HFFc6 (cell line): ENCODE measurements around the gene BCO1. TPM values are rescaled to one million over a fixed set of nuclear protein-coding genes. Genes with fewer than 3 reads are reported as not detected.

Experiments used
- DNase-seq: peaks from one replicate; pipeline ENCODE4 v3.0.0-alpha.2; 2018
- H3K27ac Mint-ChIP-seq: 2 replicates; pipeline ENCODE4 v1.8.0; 2020; ENCODE audit warnings: mild to moderate bottlenecking, mixed read lengths
- H3K27me3 Mint-ChIP-seq: 2 replicates; pipeline ENCODE4 v1.8.0; 2021; ENCODE audit warnings: mild to moderate bottlenecking, moderate library complexity, mixed read lengths; ENCODE audit not compliant: insufficient read depth
- H3K36me3 Mint-ChIP-seq: 2 replicates; pipeline ENCODE4 v1.8.0; 2021; ENCODE audit warnings: low read depth, mixed read lengths
- H3K4me1 Mint-ChIP-seq: 2 replicates; pipeline ENCODE4 v1.8.0; 2020; ENCODE audit warnings: low read depth, mixed read lengths
- H3K4me3 Mint-ChIP-seq: 2 replicates; pipeline ENCODE4 v1.8.0; 2020; ENCODE audit warnings: mild to moderate bottlenecking, moderate library complexity, mixed read lengths
- H3K9me3 Mint-ChIP-seq: 2 replicates; pipeline ENCODE4 v1.8.0; 2020; ENCODE audit warnings: mild to moderate bottlenecking, mixed read lengths
- CTCF ChIP-seq: fragments of 200-600 bp; sonication (generic); IDR thresholded peaks from 2 replicates; pipeline ENCODE4 v1.5.0; 2021; ENCODE audit warnings: antibody characterized with exemption, mild to moderate bottlenecking
- total RNA-seq, 6 experiments: library from RNA; stranded (reverse); fragmentation: NEBNext Ultra II Directional; extraction: Animal tissue kit (Norgen Biotek cat#: 25700); gene quantifications; 2 replicates in 1 of 6; 3 replicates in 5 of 6; pipeline ENCODE4 v1.2.3, GENCODE V29; 2021

The BCO1 gene
- total RNA-seq, 6 experiments from 2014 or later = not detected

DNA sequence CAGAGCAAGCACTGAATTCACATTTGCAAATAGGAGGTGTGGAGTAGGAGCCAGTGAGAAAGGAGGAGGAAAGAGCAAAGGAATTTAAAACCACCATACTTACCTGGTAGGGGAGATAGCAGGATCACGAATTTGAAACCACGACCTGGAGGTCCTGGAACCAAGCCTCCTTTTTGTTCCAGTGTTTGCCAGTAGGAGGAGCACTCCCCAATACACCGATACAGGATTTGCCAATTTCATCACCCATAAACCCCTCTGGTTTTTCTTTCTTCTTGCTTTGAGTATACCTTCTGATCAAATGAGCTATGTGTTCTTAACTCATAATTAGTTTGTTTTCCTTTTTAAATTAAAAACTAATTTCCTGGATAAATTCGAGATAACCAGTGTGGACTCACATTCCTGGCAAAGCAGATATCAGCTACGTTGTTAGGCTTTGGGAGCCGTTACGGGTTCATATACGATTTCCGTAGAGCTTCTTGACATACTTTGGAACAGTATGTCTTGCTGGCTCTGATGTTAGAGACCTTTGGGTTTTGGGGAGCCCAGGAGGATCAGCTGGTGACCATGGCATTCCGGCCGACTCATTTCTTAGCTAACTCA lies 22.7 kb downstream of the BCO1 start:
- no peak overlapping the region for H3K4me3 Mint-ChIP-seq
- peaks cover 15% of the 10 kb centered on the region for H3K4me1 Mint-ChIP-seq
- peaks cover 14% of the 10 kb centered on the region for H3K27me3 Mint-ChIP-seq
- no peaks in the 10 kb centered on the region for H3K36me3 Mint-ChIP-seq
- no peaks in the 10 kb centered on the region for H3K9me3 Mint-ChIP-seq
- peak; percentile 86 for TF ChIP-seq CTCF
- no peak overlapping the region for H3K27ac Mint-ChIP-seq
- DNase-seq = no peak

DNA sequence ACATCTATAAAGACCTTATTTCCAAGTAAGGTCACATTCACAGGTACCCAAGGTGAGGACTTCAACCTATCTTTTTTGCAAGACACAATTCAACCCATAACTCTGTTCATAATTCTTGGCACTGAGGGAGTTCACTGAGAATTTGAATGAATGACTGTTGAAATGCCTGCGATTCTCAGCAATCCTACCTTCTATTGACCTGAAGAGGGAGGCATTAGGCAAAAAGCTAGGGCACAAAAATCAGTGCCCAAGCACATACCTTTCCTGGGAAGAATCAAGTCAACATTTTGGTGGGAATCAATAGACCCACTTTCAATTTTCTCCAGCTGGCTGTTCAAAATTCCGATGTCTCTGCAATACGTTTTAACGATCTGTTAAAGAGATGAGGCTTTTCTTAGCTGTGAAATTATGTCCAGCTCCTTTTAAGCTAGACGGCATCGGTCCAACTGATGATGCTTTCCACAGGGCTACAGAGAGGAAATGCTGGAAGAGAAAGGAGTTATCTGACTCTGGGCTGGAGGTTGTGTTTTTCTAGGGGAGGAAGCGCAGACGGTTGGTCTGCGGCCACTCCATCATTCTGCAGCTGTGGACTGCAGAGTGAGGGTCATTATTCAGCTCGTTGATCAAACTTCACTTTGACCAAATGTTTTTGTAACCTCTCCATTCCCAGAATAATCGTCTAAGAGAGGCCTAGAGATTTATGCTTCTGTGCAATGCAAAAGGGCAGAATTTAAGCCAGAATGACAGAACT lies 25.2 kb downstream of the BCO1 start:
- Mint-ChIP-seq H3K4me3 (no peak overlapping the region), H3K4me1 (peaks cover 15% of the 10 kb centered on the region), H3K9me3 (no peaks in the 10 kb centered on the region), H3K27ac (no peak overlapping the region), H3K27me3 (peaks cover 18% of the 10 kb centered on the region), H3K36me3 (no peaks in the 10 kb centered on the region)
- DNase-seq = peak; percentile 7
- TF ChIP-seq CTCF = peak; percentile 47

DNA sequence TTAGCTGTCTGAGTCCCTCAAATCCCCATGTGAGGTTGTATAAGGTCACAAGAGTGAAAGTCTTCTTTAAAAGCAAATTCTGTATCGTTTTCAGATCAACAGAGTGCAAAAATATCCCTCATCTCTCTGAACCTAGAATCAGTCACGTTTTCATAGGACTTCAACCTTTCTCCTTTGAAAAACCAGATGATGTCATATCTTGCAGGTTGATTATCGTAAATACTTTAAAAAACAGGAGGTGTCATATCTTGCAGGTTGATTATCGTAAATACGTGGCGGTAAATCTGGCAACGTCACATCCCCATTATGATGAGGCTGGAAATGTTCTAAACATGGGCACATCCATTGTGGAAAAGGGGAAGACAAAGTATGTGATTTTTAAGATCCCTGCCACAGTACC lies 25.9 kb downstream of the BCO1 start:
- Mint-ChIP-seq H3K27ac (no peak overlapping the region), H3K9me3 (no peaks in the 10 kb centered on the region), H3K4me1 (peaks cover 15% of the 10 kb centered on the region), H3K27me3 (peaks cover 16% of the 10 kb centered on the region), H3K36me3 (no peaks in the 10 kb centered on the region), H3K4me3 (no peak overlapping the region)
- DNase-seq = no peak
- no peak for TF ChIP-seq CTCF

DNA sequence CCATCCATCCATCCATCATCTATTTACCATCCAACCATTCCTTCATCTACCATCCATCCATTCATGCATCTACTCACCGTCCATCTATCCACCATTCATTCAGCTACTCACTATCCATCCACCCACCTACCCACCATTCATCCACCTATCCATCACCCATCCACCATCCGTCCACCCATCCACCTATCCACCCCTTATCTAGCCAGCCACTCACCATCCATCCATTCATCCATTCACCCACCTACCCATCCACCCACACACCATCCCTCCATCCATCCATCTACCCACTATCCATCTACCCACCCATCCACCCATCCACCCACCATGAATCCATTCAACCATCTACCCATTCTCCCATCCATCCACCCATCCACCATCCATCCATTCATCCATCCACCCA lies 26.6 kb downstream of the BCO1 start:
- no peak for TF ChIP-seq CTCF
- peaks cover 16% of the 10 kb centered on the region for H3K27me3 Mint-ChIP-seq
- peaks cover 15% of the 10 kb centered on the region for H3K4me1 Mint-ChIP-seq
- no peak overlapping the region for H3K4me3 Mint-ChIP-seq
- no peaks in the 10 kb centered on the region for H3K9me3 Mint-ChIP-seq
- no peaks in the 10 kb centered on the region for H3K36me3 Mint-ChIP-seq
- H3K27ac Mint-ChIP-seq = no peak overlapping the region
- no peak for DNase-seq

GRCh38 chr16:81265658-81266451 lies 27.4 kb downstream of the BCO1 start:
- no peaks in the 10 kb centered on the region for H3K36me3 Mint-ChIP-seq
- no peaks in the 10 kb centered on the region for H3K9me3 Mint-ChIP-seq
- no peak overlapping the region for H3K4me3 Mint-ChIP-seq
- DNase-seq = no peak
- no peak overlapping the region for H3K27ac Mint-ChIP-seq
- no peak for TF ChIP-seq CTCF
- H3K4me1 Mint-ChIP-seq = peaks cover 12% of the 10 kb centered on the region
- peaks cover 16% of the 10 kb centered on the region for H3K27me3 Mint-ChIP-seq
